ENCODE data around the gene TMED9. TPM values are rescaled to one million over a fixed set of nuclear protein-coding genes. Genes with fewer than 3 reads are reported as not detected.

The TMED9 gene
- total RNA-seq, 4 donors from 2014 or later = 34.4 to 85.9 (median 70.9) TPM

DNA sequence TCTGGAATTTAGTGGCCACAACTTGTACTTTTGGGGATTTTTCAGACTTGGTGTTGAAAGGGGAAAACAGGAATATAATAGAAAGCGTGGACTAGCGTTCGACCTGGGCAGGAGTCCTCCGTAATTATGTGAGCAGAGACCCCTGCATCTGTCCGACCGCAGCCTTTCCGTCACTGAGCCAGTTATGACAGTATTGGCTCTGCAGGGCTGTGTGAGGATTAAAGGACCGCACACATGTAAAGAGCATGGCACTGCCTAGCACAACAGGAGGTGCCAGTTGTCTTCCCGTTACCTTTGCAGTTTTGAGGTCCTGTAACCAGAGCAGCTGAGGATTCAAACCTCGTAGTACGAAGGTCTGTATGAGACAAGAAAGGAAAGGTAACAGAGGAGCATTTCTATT is 9.1 kb downstream of the TMED9 start:
- no peak overlapping the region for H3K27ac ChIP-seq
- DNase-seq = no peak
- in situ Hi-C loops (cut with MboI; ENCODE audit: low pct_ligation_motif_present in 1 of 4, low pct_unique_long_range_greater_than_20kb in 1 of 4, low sequenced_read_pairs in 3 of 4) = loop anchor here in 1 of 4 donors (25.0 kb wide), 1 partner anchor 461 kb away; no protein-coding TSS in a partner anchor

GRCh38 chr5:177601577-177602457 is 9.8 kb downstream of the TMED9 start:
- Histone ChIP-seq H3K9me3 (no peaks in the 10 kb centered on the region), H3K27ac (no peak overlapping the region), H3K4me1 (peaks cover 0 to 33% (median 20%) of the 10 kb centered on the region in 4 donors), H3K27me3 (no peaks in the 10 kb centered on the region), H3K36me3 (no peaks in the 10 kb centered on the region), H3K4me3 (no peak overlapping the region)
- WGBS, 2 donors (ENCODE audit: low coverage in 1 of 2) = 50 to 91% methylated on average over 1 to 12 of the region's 13 CpGs
- TF ChIP-seq POLR2AphosphoS5 (IDR thresholded peaks at IDR 0.05) (no peak), POLR2A (IDR thresholded peaks at IDR 0.05) (no peak), EP300 (IDR thresholded peaks at IDR 0.05; ENCODE audit: low read depth) (no peak)
- TF ChIP-seq, protein P1, sequence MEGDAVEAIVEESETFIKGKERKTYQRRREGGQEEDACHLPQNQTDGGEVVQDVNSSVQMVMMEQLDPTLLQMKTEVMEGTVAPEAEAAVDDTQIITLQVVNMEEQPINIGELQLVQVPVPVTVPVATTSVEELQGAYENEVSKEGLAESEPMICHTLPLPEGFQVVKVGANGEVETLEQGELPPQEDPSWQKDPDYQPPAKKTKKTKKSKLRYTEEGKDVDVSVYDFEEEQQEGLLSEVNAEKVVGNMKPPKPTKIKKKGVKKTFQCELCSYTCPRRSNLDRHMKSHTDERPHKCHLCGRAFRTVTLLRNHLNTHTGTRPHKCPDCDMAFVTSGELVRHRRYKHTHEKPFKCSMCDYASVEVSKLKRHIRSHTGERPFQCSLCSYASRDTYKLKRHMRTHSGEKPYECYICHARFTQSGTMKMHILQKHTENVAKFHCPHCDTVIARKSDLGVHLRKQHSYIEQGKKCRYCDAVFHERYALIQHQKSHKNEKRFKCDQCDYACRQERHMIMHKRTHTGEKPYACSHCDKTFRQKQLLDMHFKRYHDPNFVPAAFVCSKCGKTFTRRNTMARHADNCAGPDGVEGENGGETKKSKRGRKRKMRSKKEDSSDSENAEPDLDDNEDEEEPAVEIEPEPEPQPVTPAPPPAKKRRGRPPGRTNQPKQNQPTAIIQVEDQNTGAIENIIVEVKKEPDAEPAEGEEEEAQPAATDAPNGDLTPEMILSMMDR (IDR thresholded peaks at IDR 0.05) = no peak
- in situ Hi-C loops (cut with MboI; ENCODE audit: low pct_ligation_motif_present in 1 of 4, low pct_unique_long_range_greater_than_20kb in 1 of 4, low sequenced_read_pairs in 3 of 4) = loop anchor here in 1 of 4 donors (25.0 kb wide), 1 partner anchor 460 kb away; no protein-coding TSS in a partner anchor
- intact Hi-C loops (cut with DNase I; ENCODE audit: low total_unique reads) = no loop called here
- DNase-seq = no peak

More for the DNA sequence above, 9.1 kb downstream of the TMED9 start:
- Histone ChIP-seq H3K36me3 (peaks cover 0 to 5% (median under 1%) of the 10 kb centered on the region in 4 donors), H3K9me3 (no peaks in the 10 kb centered on the region), H3K4me1 (peaks cover 0 to 33% (median 19%) of the 10 kb centered on the region in 4 donors), H3K27me3 (no peaks in the 10 kb centered on the region), H3K4me3 (peak overlapping the region in 1 of 4 donors; percentile 98)
- TF ChIP-seq, protein P1 (IDR thresholded peaks at IDR 0.05) = no peak
- TF ChIP-seq POLR2A (IDR thresholded peaks at IDR 0.05) (no peak), EP300 (IDR thresholded peaks at IDR 0.05; ENCODE audit: low read depth) (no peak), POLR2AphosphoS5 (IDR thresholded peaks at IDR 0.05) (no peak)
- intact Hi-C loops (cut with DNase I; ENCODE audit: low total_unique reads) = no loop called here
- WGBS, 2 donors (ENCODE audit: low coverage in 1 of 2) = 89% methylated on average over 11 of the region's 11 CpGs; no CpG with 5 or more reads in 1 of the 2 donors

DNA sequence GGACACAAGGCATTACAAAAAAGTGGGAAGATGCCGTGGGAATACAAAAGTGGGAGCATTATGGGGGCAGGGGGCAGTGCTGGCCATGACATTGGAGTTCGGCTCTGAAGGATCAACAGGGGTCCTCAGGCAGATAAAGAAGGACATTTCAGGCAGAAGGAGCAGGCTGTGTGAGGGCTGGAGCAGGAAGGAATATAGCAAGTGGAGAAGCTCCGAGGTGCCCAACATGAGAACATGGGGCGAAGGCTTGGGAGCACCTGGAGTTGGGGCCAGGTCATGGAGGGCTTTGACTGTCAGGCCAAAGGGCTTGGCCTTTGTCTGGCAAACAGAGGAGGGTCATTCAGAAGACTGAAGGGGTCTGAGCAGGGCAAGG is 10.4 kb downstream of the TMED9 start:
- TF ChIP-seq, protein P1 (IDR thresholded peaks at IDR 0.05) = no peak
- TF ChIP-seq POLR2AphosphoS5 (IDR thresholded peaks at IDR 0.05) (no peak), POLR2A (IDR thresholded peaks at IDR 0.05) (no peak), EP300 (IDR thresholded peaks at IDR 0.05; ENCODE audit: low read depth) (no peak)
- H3K36me3 ChIP-seq = no peaks in the 10 kb centered on the region
- DNase-seq = no peak
- H3K4me1 ChIP-seq = peaks cover 0 to 38% (median 26%) of the 10 kb centered on the region in 4 donors
- H3K27ac ChIP-seq = no peak overlapping the region
- intact Hi-C loops (cut with DNase I; ENCODE audit: low total_unique reads) = no loop called here
- H3K9me3 ChIP-seq = no peaks in the 10 kb centered on the region
- in situ Hi-C loops (cut with MboI; ENCODE audit: low pct_ligation_motif_present in 1 of 4, low pct_unique_long_range_greater_than_20kb in 1 of 4, low sequenced_read_pairs in 3 of 4) = loop anchor here in 1 of 4 donors (25.0 kb wide), 1 partner anchor 460 kb away; no protein-coding TSS in a partner anchor
- WGBS, 2 donors (ENCODE audit: low coverage in 1 of 2) = 92 to 95% methylated on average over 2 to 4 of the region's 4 CpGs
- H3K27me3 ChIP-seq = no peaks in the 10 kb centered on the region
- H3K4me3 ChIP-seq = no peak overlapping the region

GRCh38 chr5:177603631-177604030 is 11.6 kb downstream of the TMED9 start:
- Histone ChIP-seq H3K27ac (no peak overlapping the region), H3K36me3 (no peaks in the 10 kb centered on the region), H3K4me1 (peaks cover 0 to 37% (median 26%) of the 10 kb centered on the region in 4 donors), H3K9me3 (no peaks in the 10 kb centered on the region), H3K27me3 (no peaks in the 10 kb centered on the region), H3K4me3 (no peak overlapping the region)
- intact Hi-C loops (cut with DNase I; ENCODE audit: low total_unique reads) (no loop called here), in situ Hi-C loops (cut with MboI; ENCODE audit: low pct_ligation_motif_present in 1 of 4, low pct_unique_long_range_greater_than_20kb in 1 of 4, low sequenced_read_pairs in 3 of 4) (loop anchor here in 1 of 4 donors (25.0 kb wide), 1 partner anchor 459 kb away; no protein-coding TSS in a partner anchor)
- 72% methylated on average over 8 of the region's 8 CpGs; no CpG with 5 or more reads in 1 of the 2 donors for WGBS, 2 donors (ENCODE audit: low coverage in 1 of 2)
- TF ChIP-seq POLR2AphosphoS5 (IDR thresholded peaks at IDR 0.05) = no peak
- TF ChIP-seq, protein P1 (IDR thresholded peaks at IDR 0.05) = no peak
- TF ChIP-seq POLR2A (IDR thresholded peaks at IDR 0.05) = no peak
- TF ChIP-seq EP300 (IDR thresholded peaks at IDR 0.05; ENCODE audit: low read depth) = no peak
- DNase-seq = no peak

Measured in transverse colon (tissue), 4 donors.